HepG2 (cell line): ENCODE data around the gene IRF5. TPM values are rescaled to one million over a fixed set of nuclear protein-coding genes. Genes with fewer than 3 reads are reported as not detected.

ENCODE experiments used
- ATAC-seq: fragments of 200-7000 bp; cut with Tn5 transposase; 3 replicates; pipeline ENCODE4 v1.9.1; 2020; ENCODE audit warnings: mild to moderate bottlenecking, moderate library complexity
- BruUV-seq: library from RNA; stranded (reverse); fragments of 400-500 nt; replicated peaks from 2 replicates; lab custom pipeline; 2021; lab: Mats Ljungman, UMichigan
- CTCF ChIA-PET: fragments of 300-600 bp; formaldehyde crosslinking; extraction: SDS; loops from one replicate; lab custom pipeline; 2021; ENCODE audit warnings: low total read pairs, inconsistent platforms, low intra/inter-chr PET ratio; lab: Yijun Ruan, JAX
- POLR2A ChIA-PET: fragments of 350-600 bp; sonication (Branson Sonifier 250); formaldehyde crosslinking; loops from one replicate; lab custom pipeline; 2020; ENCODE audit warnings: antibody characterized with exemption, inconsistent platforms; lab: Yijun Ruan, JAX
- DNase-seq: peaks from one replicate; pipeline ENCODE4 v3.0.0-alpha.2; 2015; ENCODE audit warnings: low spot score
- FAIRE-seq: peaks from 3 replicates; lab custom pipeline; 2011; peaks lifted over from hg19 to GRCh38; lab: Jason Lieb, UNC
- H2AFZ ChIP-seq: one replicate; pipeline ENCODE4 v1.6.1; 2011; ENCODE audit warnings: low read length, inconsistent platforms
- H3K27ac ChIP-seq: fragments of 300-600 bp; 3 replicates; pipeline ENCODE4 v1.8.0; 2011; ENCODE audit warnings: mixed run types, mild to moderate bottlenecking, mixed read lengths, low read length, inconsistent platforms; ENCODE audit not compliant: insufficient read depth; ENCODE audit errors: extremely low read length
- H3K27me3 ChIP-seq, 2 experiments: fragments of 200-600 bp in 1 of 2; 2 replicates in 1 of 2; 3 replicates in 1 of 2; pipeline versions ENCODE4 v1.6.0 to v1.8.0; 2011; ENCODE audit warnings: low read length in 2 of 2, mild to moderate bottlenecking in 2 of 2, moderate library complexity in 2 of 2, inconsistent platforms in 1 of 2; ENCODE audit not compliant: insufficient read depth in 2 of 2, control insufficient read depth in 1 of 2
- H3K36me3 ChIP-seq, 2 experiments: fragments of 200-600 bp in 1 of 2; replicated peaks in 1 of 2; 2 replicates in 1 of 2; 3 replicates in 1 of 2; pipeline versions ENCODE4 v1.5.1 to v1.8.0; 2011; ENCODE audit warnings: low read length in 2 of 2, inconsistent platforms in 1 of 2; ENCODE audit not compliant: insufficient read depth in 2 of 2, control insufficient read depth in 1 of 2
- H3K4me1 ChIP-seq: 2 replicates; pipeline ENCODE4 v1.5.1; 2012; ENCODE audit warnings: low read length, inconsistent platforms; ENCODE audit not compliant: insufficient read depth
- H3K4me2 ChIP-seq: 2 replicates; pipeline ENCODE4 v1.6.0; 2011; ENCODE audit warnings: low read depth, low read length, inconsistent platforms
- H3K4me3 ChIP-seq, 3 experiments: fragments of 200-600 bp in 1 of 3; sonication (generic), shearing (Covaris generic) in 1 of 3; replicated peaks in 1 of 3; 2 replicates each; pipeline ENCODE4 v1.5.1; 2011 to 2016; ENCODE audit warnings: low read length in 3 of 3, inconsistent platforms in 2 of 3, low read depth in 2 of 3, mild to moderate bottlenecking in 2 of 3, control low read depth in 1 of 3, mixed read lengths in 1 of 3; ENCODE audit not compliant: insufficient read depth in 1 of 3
- H3K79me2 ChIP-seq: one replicate; pipeline ENCODE4 v1.6.1; 2011; ENCODE audit warnings: low read length, inconsistent platforms; ENCODE audit not compliant: insufficient read depth
- H3K9ac ChIP-seq: 2 replicates; pipeline ENCODE4 v1.6.0; 2011; ENCODE audit warnings: mild to moderate bottlenecking, low read depth, low read length, inconsistent platforms; ENCODE audit not compliant: insufficient read depth
- H3K9me3 ChIP-seq: 2 replicates; pipeline ENCODE4 v1.5.1; 2012; ENCODE audit warnings: mild to moderate bottlenecking, low read length
- H4K20me1 ChIP-seq: 2 replicates; pipeline ENCODE4 v1.6.0; 2011; ENCODE audit warnings: inconsistent platforms, mild to moderate bottlenecking, low read length, moderate library complexity; ENCODE audit not compliant: insufficient read depth
- ADNP ChIP-seq: sonication (generic); formaldehyde crosslinking; IDR thresholded peaks from 2 replicates; pipeline ENCODE4 v1.4.0; 2020; ENCODE audit warnings: missing genetic modification reagents
- HES4 ChIP-seq: sonication (generic); formaldehyde crosslinking; IDR thresholded peaks from 2 replicates; pipeline ENCODE4 v1.9.0; 2021; ENCODE audit warnings: mild to moderate bottlenecking, missing genetic modification reagents, borderline replicate concordance
- HNF4G ChIP-seq, 2 experiments: sonication (generic) in 1 of 2; formaldehyde crosslinking in 1 of 2; IDR thresholded peaks; 2 replicates each; pipeline versions ENCODE4 v1.4.0 to v1.6.1; 2011 to 2020; ENCODE audit warnings: borderline replicate concordance in 2 of 2, low read depth in 2 of 2, mild to moderate bottlenecking in 2 of 2, low read length in 1 of 2, missing genetic modification reagents in 1 of 2, moderate library complexity in 1 of 2
- HNRNPH1 ChIP-seq: fragments of 200-400 bp; formaldehyde crosslinking; optimal IDR thresholded peaks from 2 replicates; pipeline ENCODE3; 2017; ENCODE audit warnings: mild to moderate bottlenecking, low read depth, low read length
- HOXA9 ChIP-seq: sonication (generic); formaldehyde crosslinking; IDR thresholded peaks from 2 replicates; pipeline ENCODE4 v1.8.1; 2022; ENCODE audit warnings: missing genetic modification reagents, mild to moderate bottlenecking, moderate library complexity, borderline replicate concordance
- JUN ChIP-seq: sonication (generic); formaldehyde crosslinking; IDR thresholded peaks from 2 replicates; pipeline ENCODE4 v1.4.0; 2020; ENCODE audit warnings: mild to moderate bottlenecking, missing genetic modification reagents
- MATR3 ChIP-seq: sonication (generic); formaldehyde crosslinking; IDR thresholded peaks from 2 replicates; pipeline ENCODE4 v1.4.0; 2020; ENCODE audit warnings: missing genetic modification reagents
- MAZ ChIP-seq, 2 experiments: sonication (generic) in 1 of 2; formaldehyde crosslinking in 1 of 2; IDR thresholded peaks; 2 replicates each; pipeline versions ENCODE4 v1.5.0 to v1.6.1; 2012 to 2020; ENCODE audit warnings: low read depth in 2 of 2, mild to moderate bottlenecking in 2 of 2, borderline replicate concordance in 1 of 2, improper control_type of control experiment in 1 of 2, low read length in 1 of 2, missing genetic modification reagents in 1 of 2, moderate library complexity in 1 of 2
- MED13 ChIP-seq: sonication (generic); formaldehyde crosslinking; IDR thresholded peaks from 2 replicates; pipeline ENCODE4 v1.5.0; 2020; ENCODE audit warnings: missing genetic modification reagents
- SMAD1 ChIP-seq: sonication (generic); formaldehyde crosslinking; IDR thresholded peaks from 2 replicates; pipeline ENCODE4 v1.4.0; 2020; ENCODE audit warnings: missing genetic modification reagents, low read depth, mild to moderate bottlenecking, borderline replicate concordance
- U2AF2 ChIP-seq: fragments of 200-400 bp; formaldehyde crosslinking; IDR thresholded peaks from 2 replicates; pipeline ENCODE4 v1.6.1; 2017; ENCODE audit warnings: low read depth, mild to moderate bottlenecking, low read length
- ZBTB7A ChIP-seq: sonication (generic); formaldehyde crosslinking; IDR thresholded peaks from 2 replicates; pipeline ENCODE4 v1.8.0; 2022; ENCODE audit warnings: mild to moderate bottlenecking, missing genetic modification reagents
- ZNF253 ChIP-seq: sonication (generic); formaldehyde crosslinking; IDR thresholded peaks from 2 replicates; pipeline ENCODE4 v1.8.0; 2022; ENCODE audit warnings: mild to moderate bottlenecking, missing genetic modification reagents, borderline replicate concordance
- ZNF446 ChIP-seq: sonication (generic); formaldehyde crosslinking; IDR thresholded peaks from 2 replicates; pipeline ENCODE4 v1.5.0; 2020; ENCODE audit warnings: mild to moderate bottlenecking, missing genetic modification reagents
- ZNF564 ChIP-seq: sonication (generic); formaldehyde crosslinking; IDR thresholded peaks from 2 replicates; pipeline ENCODE4 v1.8.1; 2023; ENCODE audit warnings: mild to moderate bottlenecking, missing genetic modification reagents
- ZNF609 ChIP-seq: sonication (generic); formaldehyde crosslinking; IDR thresholded peaks from 2 replicates; pipeline ENCODE4 v1.4.0; 2020; ENCODE audit warnings: mild to moderate bottlenecking, missing genetic modification reagents, borderline replicate concordance
- WGBS: methylation state at CpG from one replicate; pipeline ENCODE4 v1.1.6; 2017; ENCODE audit warnings: low lambda C conversion rate; 5-methylcytosine and 5-hydroxymethylcytosine counted together
- in situ Hi-C: cut with HindIII; loops from 2 replicates; pipeline ENCODE4 v1.10.0; 2017; ENCODE audit warnings: low pct_unique_long_range_greater_than_20kb; ENCODE audit not compliant: extremely low pct_ligation_motif_present
- intact Hi-C: fragments of 100-400 bp; cut with micrococcal nuclease; formaldehyde crosslinking; loops from one replicate; pipeline ENCODE4 v1.10.0; 2022; ENCODE audit not compliant: unreplicated experiment
- polyA plus RNA-seq, 8 experiments: library from polyadenylated mRNA; depleted of rRNA in 3 of 8; stranded (reverse) in 7 of 8; unstranded in 1 of 8; fragments of >200 nt; fragmentation: Illumina TruSeq in 4 of 8; extraction: Trizol in 4 of 8; gene quantifications; 2 replicates each; pipeline versions ENCODE4 v1.2.1 to v1.2.3, GENCODE V29; 2011 to 2016; ENCODE audit warnings: low read depth in 4 of 8, missing spikeins in 1 of 8, mixed read lengths in 1 of 8; ENCODE audit not compliant: insufficient read depth in 1 of 8
- total RNA-seq, 5 experiments: library from RNA; depleted of rRNA; stranded (reverse); fragments of >200 nt; fragmentation: Illumina TruSeq; extraction: Trizol; gene quantifications; 2 replicates each; pipeline ENCODE4 v1.2.3, GENCODE V29; 2016; ENCODE audit warnings: low read depth in 1 of 5

The IRF5 gene
- total and polyA plus RNA-seq, 2 of the 13 experiments (the other 11 are each of a cell fraction or from before 2014, with no cell fraction given): 2.0 to 2.9 TPM

GRCh38 chr7:128974241-128974934 is 36.7 kb downstream of the IRF5 start:
- POLR2A ChIA-PET: no interaction called here
- FAIRE-seq: no peak
- Histone ChIP-seq H3K9me3 (no peaks in the 10 kb centered on the region), H3K4me1 (no peaks in the 10 kb centered on the region), H3K4me3 (no peak overlapping the region), H3K36me3 (peaks cover 21 to 88% of the 10 kb centered on the region in 2 experiments), H3K79me2 (no peaks in the 10 kb centered on the region), H4K20me1 (no peaks in the 10 kb centered on the region; the same call in 1 of the 2 replicates), H3K27ac (no peak overlapping the region), H3K4me2 (no peak overlapping the region), H2AFZ (no peak overlapping the region), H3K27me3 (no peaks in the 10 kb centered on the region), H3K9ac (no peak overlapping the region)
- no peak for ATAC-seq
- CTCF ChIA-PET: no interaction called here
- in situ Hi-C loops: no loop called here
- intact Hi-C loops: no loop called here
- no TSS peak for BruUV-seq
- no peak for DNase-seq
- WGBS: 92% methylated on average over 7 of the region's 7 CpGs
- TF ChIP-seq SMAD1 (CRISPR knock-in tag): no peak
- no peak for TF ChIP-seq ZNF564 (CRISPR knock-in tag)
- no peak for TF ChIP-seq HES4 (CRISPR knock-in tag)
- no peak for TF ChIP-seq ZNF253
- TF ChIP-seq MED13: no peak
- no peak for TF ChIP-seq ZNF446
- TF ChIP-seq U2AF2: no peak
- no peak for TF ChIP-seq MATR3 (CRISPR knock-in tag)
- TF ChIP-seq HNF4G (IDR thresholded peaks at IDR 0.05; ENCODE audit: borderline replicate concordance, low read depth, low read length): no peak
- no peak for TF ChIP-seq HNF4G (CRISPR knock-in tag; IDR thresholded peaks at IDR 0.05; ENCODE audit: borderline replicate concordance, low read depth)
- no peak for TF ChIP-seq ADNP (CRISPR knock-in tag)
- no peak for TF ChIP-seq ZNF609 (CRISPR knock-in tag)
- no peak for TF ChIP-seq JUN
- TF ChIP-seq MAZ (IDR thresholded peaks at IDR 0.05; ENCODE audit: borderline replicate concordance, low read depth, low read length): no peak
- no peak for TF ChIP-seq MAZ (CRISPR knock-in tag; IDR thresholded peaks at IDR 0.05; ENCODE audit: low read depth)
- TF ChIP-seq HNRNPH1: no peak
- no peak for TF ChIP-seq ZBTB7A (CRISPR knock-in tag)
- no peak for TF ChIP-seq HOXA9 (CRISPR knock-in tag)
